Peyer's patch (tissue), 4 donors: ENCODE measurements around the gene ADAMTS2. TPM values are rescaled to one million over a fixed set of nuclear protein-coding genes. Genes with fewer than 3 reads are reported as not detected.

Experiments used
- DNase-seq, 3 donors: peaks; one replicate each; pipeline ENCODE4 v3.0.0-alpha.2; 2017 to 2019
- H3K27ac ChIP-seq, 4 donors: fragments of 200-600 bp; sonication (generic); one replicate each; pipeline ENCODE4 v1.5.1; 2016 to 2019
- H3K27me3 ChIP-seq, 2 donors: fragments of 200-600 bp; sonication (generic); one replicate each; pipeline ENCODE4 v1.5.1; 2019
- H3K36me3 ChIP-seq, 3 donors: fragments of 200-600 bp; sonication (generic); one replicate each; pipeline ENCODE4 v1.5.1; 2016 to 2019
- H3K4me1 ChIP-seq, 4 donors: fragments of 200-600 bp; sonication (generic); one replicate each; pipeline ENCODE4 v1.5.1; 2016 to 2019
- H3K4me3 ChIP-seq, 4 donors: fragments of 200-600 bp; sonication (generic); 1 replicate in 3 of 4; 2 replicates in 1 of 4; pipeline ENCODE4 v1.5.1; 2016 to 2019; ENCODE audit warnings: mild to moderate bottlenecking in 1 of 4
- H3K9me3 ChIP-seq, 4 donors: fragments of 200-600 bp; sonication (generic); one replicate each; pipeline ENCODE4 v1.5.1; 2016 to 2019; ENCODE audit warnings: mild to moderate bottlenecking in 1 of 4
- POLR2A ChIP-seq, 2 donors: fragments of 450-650 bp; IDR thresholded peaks; one replicate each; pipeline ENCODE4 v1.5.1; 2017; ENCODE audit warnings: antibody characterized with exemption in 2 of 2, mild to moderate bottlenecking in 2 of 2, moderate library complexity in 2 of 2
- total RNA-seq, 4 donors: library from RNA; depleted of rRNA; stranded (reverse); fragments of >200 nt; gene quantifications; one replicate each; pipeline ENCODE4 v1.1.0, GENCODE V29; 2016
- TF ChIP-seq, protein P1 (sequence below), 6 experiments: fragments of 450-650 bp in 4 of 6; fragments of 200-600 bp in 2 of 6; sonication (generic) in 1 of 6; IDR thresholded peaks; one replicate each; pipeline ENCODE4 v1.5.1; 2017 to 2019; ENCODE audit warnings: antibody characterized with exemption in 6 of 6, mild to moderate bottlenecking in 3 of 6, moderate library complexity in 1 of 6

Gene ADAMTS2
- total RNA-seq, 4 donors from 2014 or later: 5.3 to 90.0 (median 9.5) TPM

DNA sequence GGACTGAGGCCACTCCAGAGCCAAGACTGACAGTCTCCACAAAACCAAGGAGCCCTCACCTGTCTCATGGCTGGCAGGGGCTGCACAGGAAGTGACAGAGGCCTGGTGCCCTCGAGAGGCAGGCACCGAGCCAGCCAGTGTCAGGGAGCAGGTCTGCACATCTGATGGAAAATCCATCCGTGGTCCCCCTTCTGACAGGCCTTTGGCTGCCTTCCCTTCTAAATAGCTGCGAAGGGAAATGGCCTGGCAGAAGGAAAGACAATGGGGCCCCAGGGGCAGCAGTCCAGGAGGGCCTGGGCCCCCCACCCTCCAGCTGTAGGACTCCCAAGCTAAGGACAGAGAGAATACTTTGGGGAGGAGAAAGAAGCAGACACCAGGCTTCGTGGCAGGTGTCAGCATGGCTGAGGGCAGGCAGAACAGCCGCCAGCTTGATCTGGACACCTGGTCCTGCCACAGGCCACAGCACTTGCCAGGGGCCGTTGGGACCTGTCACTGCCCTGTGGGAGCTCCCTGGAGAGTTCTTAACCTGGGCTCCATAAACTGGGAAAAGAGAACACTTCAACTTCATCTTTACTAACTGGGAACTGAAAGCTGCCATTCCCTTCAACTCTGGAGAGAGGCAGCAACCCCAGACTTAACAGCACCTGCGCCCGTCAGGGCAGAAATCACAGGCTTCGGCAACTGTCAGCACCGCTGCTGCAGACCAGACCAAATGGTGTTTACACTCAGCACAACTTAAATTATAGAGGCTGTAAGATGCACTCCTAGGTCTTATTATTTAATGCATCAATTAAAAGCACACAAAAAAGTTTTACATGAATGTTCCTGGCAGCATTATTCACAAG, 22.0 kb downstream of the ADAMTS2 start:
- H3K4me3 ChIP-seq: no peak overlapping the region
- no peaks in the 10 kb centered on the region for H3K4me1 ChIP-seq
- H3K36me3 ChIP-seq: no peaks in the 10 kb centered on the region
- TF ChIP-seq, protein P1, sequence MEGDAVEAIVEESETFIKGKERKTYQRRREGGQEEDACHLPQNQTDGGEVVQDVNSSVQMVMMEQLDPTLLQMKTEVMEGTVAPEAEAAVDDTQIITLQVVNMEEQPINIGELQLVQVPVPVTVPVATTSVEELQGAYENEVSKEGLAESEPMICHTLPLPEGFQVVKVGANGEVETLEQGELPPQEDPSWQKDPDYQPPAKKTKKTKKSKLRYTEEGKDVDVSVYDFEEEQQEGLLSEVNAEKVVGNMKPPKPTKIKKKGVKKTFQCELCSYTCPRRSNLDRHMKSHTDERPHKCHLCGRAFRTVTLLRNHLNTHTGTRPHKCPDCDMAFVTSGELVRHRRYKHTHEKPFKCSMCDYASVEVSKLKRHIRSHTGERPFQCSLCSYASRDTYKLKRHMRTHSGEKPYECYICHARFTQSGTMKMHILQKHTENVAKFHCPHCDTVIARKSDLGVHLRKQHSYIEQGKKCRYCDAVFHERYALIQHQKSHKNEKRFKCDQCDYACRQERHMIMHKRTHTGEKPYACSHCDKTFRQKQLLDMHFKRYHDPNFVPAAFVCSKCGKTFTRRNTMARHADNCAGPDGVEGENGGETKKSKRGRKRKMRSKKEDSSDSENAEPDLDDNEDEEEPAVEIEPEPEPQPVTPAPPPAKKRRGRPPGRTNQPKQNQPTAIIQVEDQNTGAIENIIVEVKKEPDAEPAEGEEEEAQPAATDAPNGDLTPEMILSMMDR (IDR thresholded peaks at IDR 0.05): no peak
- TF ChIP-seq POLR2A (IDR thresholded peaks at IDR 0.05): no peak
- DNase-seq: peak in 1 of 3 donors; percentile 15
- H3K9me3 ChIP-seq: no peaks in the 10 kb centered on the region
- H3K27ac ChIP-seq: no peak overlapping the region
- no peaks in the 10 kb centered on the region for H3K27me3 ChIP-seq

DNA sequence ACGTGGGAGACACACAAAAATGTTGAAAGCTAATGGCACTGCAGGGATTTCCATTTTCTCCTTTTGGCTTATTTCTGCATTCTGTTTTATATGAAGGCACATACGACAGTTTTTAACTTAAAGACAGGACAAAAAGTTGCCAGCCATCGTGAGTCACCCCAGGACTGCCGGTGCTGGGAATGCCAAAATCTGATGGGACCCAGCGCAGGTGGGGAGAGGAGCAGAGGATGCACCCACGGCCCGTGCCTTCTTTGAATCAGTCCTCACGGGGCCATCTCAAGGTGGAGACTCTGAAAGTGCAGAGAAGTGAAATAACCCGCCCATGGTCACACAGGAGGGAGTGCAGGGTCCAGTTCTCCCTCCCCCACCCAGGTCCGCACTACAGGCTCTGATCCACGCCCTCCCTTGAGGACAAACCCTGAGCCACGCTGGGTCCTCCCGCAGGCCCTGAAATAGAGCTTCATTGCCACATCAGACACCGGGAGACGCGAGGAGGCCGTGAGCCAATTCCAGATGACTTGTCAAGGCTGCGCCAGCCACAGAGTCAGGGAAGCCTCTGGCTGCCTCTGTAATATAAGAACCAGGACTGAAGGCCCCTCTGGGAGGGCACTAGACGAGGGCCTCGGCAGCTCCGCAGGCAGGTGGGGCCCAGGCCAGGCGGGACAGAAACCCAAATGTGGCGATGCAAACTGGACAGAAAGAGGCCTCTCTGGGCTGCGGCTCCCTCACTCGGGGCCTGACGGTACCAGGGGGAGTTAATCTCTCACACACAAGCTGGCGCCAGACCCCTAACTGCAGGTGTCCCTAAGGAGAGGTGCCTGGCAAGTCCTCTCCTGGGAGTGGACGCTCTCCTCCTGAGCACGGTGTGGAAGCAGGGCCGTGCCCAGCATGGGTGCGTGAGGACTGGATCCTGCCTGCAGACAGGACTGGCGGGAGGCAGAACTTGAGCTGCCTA, 22.9 kb downstream of the ADAMTS2 start:
- no peaks in the 10 kb centered on the region for H3K36me3 ChIP-seq
- H3K4me3 ChIP-seq: no peak overlapping the region
- H3K27me3 ChIP-seq: no peaks in the 10 kb centered on the region
- H3K4me1 ChIP-seq: no peaks in the 10 kb centered on the region
- DNase-seq: peak in 1 of 3 donors; percentile 19
- TF ChIP-seq POLR2A (IDR thresholded peaks at IDR 0.05): no peak
- TF ChIP-seq, protein P1 (IDR thresholded peaks at IDR 0.05): no peak
- no peak overlapping the region for H3K27ac ChIP-seq
- H3K9me3 ChIP-seq: no peaks in the 10 kb centered on the region

DNA sequence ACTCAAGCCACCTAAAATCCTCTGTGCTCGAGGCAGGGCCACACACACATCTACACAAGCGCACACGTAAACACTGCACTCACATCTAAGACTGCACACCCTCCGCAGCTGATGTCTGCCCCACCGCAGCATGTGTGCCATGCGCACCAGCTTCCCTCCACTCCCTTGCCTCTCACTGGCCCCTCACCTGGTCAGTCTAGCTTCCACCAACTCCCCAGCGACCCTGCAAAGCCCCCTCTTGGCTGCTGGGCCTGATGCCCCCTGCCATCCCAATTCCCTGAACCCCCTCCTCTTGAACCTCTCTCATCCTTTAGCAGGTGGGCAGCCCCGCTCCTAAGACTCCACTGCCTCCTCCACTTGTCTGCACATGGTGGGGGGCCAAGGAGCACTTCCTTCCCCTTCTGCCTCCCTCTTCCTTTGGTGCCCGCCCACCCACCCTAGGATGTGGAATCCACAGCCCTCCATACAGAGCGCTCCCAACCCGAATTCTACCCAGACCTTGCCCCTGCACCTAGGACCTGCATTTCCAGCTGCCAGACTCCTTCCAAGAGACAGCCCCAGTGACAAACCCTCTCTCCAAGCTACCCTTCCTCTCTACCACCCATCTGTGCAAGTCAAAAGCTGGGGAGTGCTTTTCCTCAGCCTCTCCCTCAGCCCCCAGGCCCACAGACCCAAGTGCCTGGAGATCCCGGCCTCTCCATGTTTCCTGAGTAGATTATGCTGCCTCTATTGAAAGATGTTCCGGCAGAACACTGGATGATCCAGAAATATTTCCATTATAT, 23.9 kb downstream of the ADAMTS2 start:
- Histone ChIP-seq H3K4me1 (no peaks in the 10 kb centered on the region), H3K27me3 (no peaks in the 10 kb centered on the region), H3K36me3 (no peaks in the 10 kb centered on the region), H3K9me3 (no peaks in the 10 kb centered on the region), H3K4me3 (no peak overlapping the region), H3K27ac (no peak overlapping the region)
- TF ChIP-seq, protein P1 (IDR thresholded peaks at IDR 0.05): no peak
- TF ChIP-seq POLR2A (IDR thresholded peaks at IDR 0.05): no peak
- DNase-seq: peak in 1 of 3 donors; percentile 13

DNA sequence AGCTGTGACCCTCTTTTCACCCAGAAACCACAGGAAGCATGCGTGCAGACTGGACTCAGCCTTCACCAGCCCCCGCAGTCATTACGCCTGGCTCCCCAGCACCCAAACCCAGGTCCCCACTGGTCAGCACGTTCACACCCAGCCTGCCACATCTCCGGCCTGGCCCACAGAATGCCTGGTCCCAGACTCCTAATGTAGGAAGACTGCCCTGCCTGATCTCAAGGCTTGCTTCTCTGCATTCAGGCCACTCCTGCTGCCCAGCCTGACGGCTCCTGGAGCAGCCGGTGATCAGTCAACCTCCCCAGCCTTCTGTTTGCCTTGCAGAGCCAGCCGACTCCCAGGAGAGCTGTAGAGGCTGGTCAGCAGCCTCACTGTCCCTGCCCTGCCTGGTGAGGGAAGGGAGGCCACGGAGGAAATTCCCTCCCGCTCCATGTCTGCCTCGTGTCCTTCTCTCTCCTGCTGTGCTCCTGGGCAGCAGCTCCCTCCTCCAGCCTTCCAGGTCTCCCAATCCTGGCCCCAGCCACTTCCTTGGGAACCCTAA, 25.4 kb downstream of the ADAMTS2 start:
- no peak overlapping the region for H3K4me3 ChIP-seq
- H3K27ac ChIP-seq: no peak overlapping the region
- H3K9me3 ChIP-seq: no peaks in the 10 kb centered on the region
- TF ChIP-seq, protein P1 (IDR thresholded peaks at IDR 0.05): no peak
- no peaks in the 10 kb centered on the region for H3K4me1 ChIP-seq
- H3K27me3 ChIP-seq: no peaks in the 10 kb centered on the region
- H3K36me3 ChIP-seq: no peaks in the 10 kb centered on the region
- peak in 1 of 3 donors; percentile 38 for DNase-seq

DNA sequence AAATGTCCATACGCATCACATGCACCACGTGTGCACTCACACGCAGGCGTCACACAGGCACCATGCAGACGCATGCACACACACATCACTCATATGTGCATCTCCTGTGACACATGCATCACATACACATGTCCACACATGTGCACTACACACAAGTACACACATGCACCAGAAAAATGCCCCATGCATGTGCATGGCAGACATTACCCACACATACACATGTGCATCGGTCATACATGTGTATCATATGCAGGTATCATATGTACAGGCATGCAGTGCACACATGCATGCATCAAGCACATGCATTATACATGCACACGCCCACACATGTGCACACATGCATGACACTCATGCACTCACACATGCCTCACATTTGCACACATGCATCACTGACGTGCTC, 26.1 kb downstream of the ADAMTS2 start:
- Histone ChIP-seq H3K27ac (no peak overlapping the region), H3K9me3 (no peaks in the 10 kb centered on the region), H3K4me3 (no peak overlapping the region), H3K27me3 (no peaks in the 10 kb centered on the region), H3K4me1 (no peaks in the 10 kb centered on the region), H3K36me3 (no peaks in the 10 kb centered on the region)
- DNase-seq: peak in 1 of 3 donors; percentile 9
- no peak for TF ChIP-seq POLR2A (IDR thresholded peaks at IDR 0.05)
- TF ChIP-seq, protein P1 (IDR thresholded peaks at IDR 0.05): no peak
